Natural killer cell (primary cell): ENCODE results near the gene FUT2. TPM values are rescaled to one million over a fixed set of nuclear protein-coding genes. Genes with fewer than 3 reads are reported as not detected.

ENCODE experiments used
- ATAC-seq, 3 donors: fragments of 150-1000 bp in 2 of 3; fragments of 200-7000 bp in 1 of 3; cut with Tn5 transposase; 1 replicate in 1 of 3; 2 replicates in 2 of 3; pipeline ENCODE4 v1.10.0; 2021; ENCODE audit warnings: mild to moderate bottlenecking in 2 of 3, moderate library complexity in 2 of 3
- DNase-seq, 2 donors: peaks; one replicate each; pipeline versions ENCODE4 v3.0.0 to v3.0.0-alpha.2; 2013 to 2021; ENCODE audit warnings: mixed read lengths in 1 of 2
- H3K27ac ChIP-seq: one replicate; pipeline ENCODE4 v1.5.1; 2013; ENCODE audit warnings: mild to moderate bottlenecking, low read length
- H3K27me3 ChIP-seq: one replicate; pipeline ENCODE4 v1.6.1; 2013; ENCODE audit warnings: low read length; ENCODE audit not compliant: control insufficient read depth, insufficient read depth
- H3K36me3 ChIP-seq: one replicate; pipeline ENCODE4 v1.6.1; 2013; ENCODE audit warnings: low read length; ENCODE audit not compliant: control insufficient read depth, insufficient read depth
- H3K4me1 ChIP-seq: one replicate; pipeline ENCODE4 v1.6.1; 2013; ENCODE audit warnings: low read length; ENCODE audit not compliant: control insufficient read depth, insufficient read depth
- H3K4me3 ChIP-seq: one replicate; pipeline ENCODE4 v1.5.1; 2013; ENCODE audit warnings: low read length
- H3K9me3 ChIP-seq: one replicate; pipeline ENCODE4 v1.6.1; 2013; ENCODE audit warnings: low read length; ENCODE audit not compliant: control insufficient read depth, insufficient read depth
- H3K27ac Mint-ChIP-seq, 2 donors: one replicate each; pipeline ENCODE4 v1.8.0; 2022; ENCODE audit warnings: mild to moderate bottlenecking in 2 of 2, mixed read lengths in 2 of 2, moderate library complexity in 1 of 2
- H3K27me3 Mint-ChIP-seq, 2 donors: one replicate each; pipeline ENCODE4 v1.8.0; 2022; ENCODE audit warnings: low read depth in 2 of 2, mixed read lengths in 2 of 2
- H3K36me3 Mint-ChIP-seq: one replicate; pipeline ENCODE4 v1.8.0; 2022; ENCODE audit warnings: mixed read lengths
- H3K4me1 Mint-ChIP-seq, 2 donors: one replicate each; pipeline ENCODE4 v1.8.0; 2022; ENCODE audit warnings: mixed read lengths in 2 of 2
- H3K4me3 Mint-ChIP-seq: one replicate; pipeline ENCODE4 v1.8.0; 2022; ENCODE audit warnings: mild to moderate bottlenecking, moderate library complexity, mixed read lengths
- H3K9me3 Mint-ChIP-seq, 2 donors: one replicate each; pipeline ENCODE4 v1.8.0; 2022; ENCODE audit warnings: mixed read lengths in 2 of 2
- CTCF ChIP-seq: fragments of 200-600 bp; IDR thresholded peaks from one replicate; pipeline ENCODE4 v1.8.0; 2022; ENCODE audit warnings: antibody characterized with exemption
- WGBS: methylation state at CpG from one replicate; pipeline ENCODE4 v1.1.7; 2013; ENCODE audit warnings: missing lambda C conversion rate; ENCODE audit not compliant: insufficient coverage; 5-methylcytosine and 5-hydroxymethylcytosine counted together
- intact Hi-C: fragments of 100-400 bp; cut with micrococcal nuclease; formaldehyde crosslinking; loops from one replicate; pipeline ENCODE4 v1.14.2; 2022
- total RNA-seq, 4 donors: library from RNA; stranded (reverse); fragments of 120-200 nt in 1 of 4; gene quantifications; one replicate each; pipeline versions ENCODE4 v1.2.3 to v1.2.4, GENCODE V29; 2013 to 2022

Gene FUT2
- total RNA-seq, 3 donors from 2014 or later (not counting 1 experiment from before 2014, with no cell fraction given) = not detected

- H3K36me3 ChIP-seq = no peaks in the 10 kb centered on the region
- H3K9me3 ChIP-seq = no peaks in the 10 kb centered on the region
- Mint-ChIP-seq H3K27ac (no peak overlapping the region), H3K27me3 (no peaks in the 10 kb centered on the region), H3K4me1 (peaks cover 8% of the 10 kb centered on the region in 2 donors), H3K9me3 (peaks cover 0 to under 1% of the 10 kb centered on the region in 2 donors), H3K36me3 (no peaks in the 10 kb centered on the region), H3K4me3 (no peak overlapping the region)
- 96% methylated on average over 4 of the region's 4 CpGs for WGBS
- ATAC-seq (no peak), DNase-seq (no peak)
- H3K4me1 ChIP-seq = peaks cover 17% of the 10 kb centered on the region
- TF ChIP-seq CTCF = no peak
- H3K4me3 ChIP-seq = no peak overlapping the region
- no peak overlapping the region for H3K27ac ChIP-seq
- no peaks in the 10 kb centered on the region for H3K27me3 ChIP-seq
- intact Hi-C loops = no loop called here
Measured at GRCh38 chr19:48663667-48664066, 32.1 kb upstream of the FUT2 start.

- WGBS = 93% methylated on average over 14 of the region's 14 CpGs
- Mint-ChIP-seq H3K27ac (no peak overlapping the region), H3K4me1 (peaks cover 8% of the 10 kb centered on the region in 2 donors), H3K36me3 (no peaks in the 10 kb centered on the region), H3K9me3 (peaks cover 0 to 4% of the 10 kb centered on the region in 2 donors), H3K4me3 (no peak overlapping the region), H3K27me3 (no peaks in the 10 kb centered on the region)
- Histone ChIP-seq H3K9me3 (no peaks in the 10 kb centered on the region), H3K27ac (no peak overlapping the region), H3K27me3 (no peaks in the 10 kb centered on the region), H3K36me3 (no peaks in the 10 kb centered on the region), H3K4me3 (no peak overlapping the region), H3K4me1 (peaks cover 17% of the 10 kb centered on the region)
- DNase-seq (no peak), ATAC-seq (no peak)
- intact Hi-C loops = no loop called here
- TF ChIP-seq CTCF = no peak
Measured at GRCh38 chr19:48664476-48664875, 31.3 kb upstream of the FUT2 start.

GRCh38 chr19:48665786-48666185 lies 30.0 kb upstream of the FUT2 start:
- H3K36me3 Mint-ChIP-seq = no peaks in the 10 kb centered on the region
- ATAC-seq (no peak), DNase-seq (no peak)
- H3K4me3 Mint-ChIP-seq = no peak overlapping the region
- no peaks in the 10 kb centered on the region for H3K27me3 Mint-ChIP-seq
- Histone ChIP-seq H3K4me3 (no peak overlapping the region), H3K4me1 (peaks cover 7% of the 10 kb centered on the region), H3K27ac (no peak overlapping the region), H3K27me3 (no peaks in the 10 kb centered on the region), H3K9me3 (no peaks in the 10 kb centered on the region), H3K36me3 (no peaks in the 10 kb centered on the region)
- TF ChIP-seq CTCF = no peak
- H3K9me3 Mint-ChIP-seq = peaks cover 5 to 9% of the 10 kb centered on the region in 2 donors
- intact Hi-C loops = no loop called here
- 90% methylated on average over 6 of the region's 6 CpGs for WGBS
- peaks cover 6 to 12% of the 10 kb centered on the region in 2 donors for H3K4me1 Mint-ChIP-seq
- no peak overlapping the region for H3K27ac Mint-ChIP-seq

GRCh38 chr19:48668332-48668731 lies 27.4 kb upstream of the FUT2 start:
- Histone ChIP-seq H3K27ac (no peak overlapping the region), H3K4me1 (no peaks in the 10 kb centered on the region), H3K9me3 (no peaks in the 10 kb centered on the region), H3K36me3 (no peaks in the 10 kb centered on the region), H3K4me3 (no peak overlapping the region), H3K27me3 (no peaks in the 10 kb centered on the region)
- Mint-ChIP-seq H3K9me3 (peaks cover 5 to 9% of the 10 kb centered on the region in 2 donors), H3K27me3 (no peaks in the 10 kb centered on the region), H3K27ac (peak overlapping the region in 1 of 2 donors; percentile 37), H3K36me3 (no peaks in the 10 kb centered on the region), H3K4me3 (no peak overlapping the region), H3K4me1 (peaks cover 0 to 6% of the 10 kb centered on the region in 2 donors)
- DNase-seq (no peak), ATAC-seq (no peak)
- WGBS = 92% methylated on average over 3 of the region's 3 CpGs
- no peak for TF ChIP-seq CTCF
- intact Hi-C loops = no loop called here
